ENCODE results near the gene KLHL26.

The KLHL26 gene

GRCh38 chr19:18601875-18602274, 35.0 kb upstream of the KLHL26 start:
- DNase-seq (ENCODE audit: low read depth in 1 of 2, low spot score in 1 of 2): no peak

- no peak for DNase-seq (ENCODE audit: low read depth in 1 of 2, low spot score in 1 of 2)
These were observed 33.4 kb upstream of the KLHL26 start for GRCh38 chr19:18603255-18603957.

- DNase-seq (ENCODE audit: low read depth in 1 of 2, low spot score in 1 of 2): no peak
These were observed 32.6 kb upstream of the KLHL26 start for GRCh38 chr19:18603958-18604819.

- DNase-seq (ENCODE audit: low read depth in 1 of 2, low spot score in 1 of 2): no peak
These were observed 32.0 kb upstream of the KLHL26 start for GRCh38 chr19:18604820-18605159.

GRCh38 chr19:18605196-18605545, 31.7 kb upstream of the KLHL26 start:
- DNase-seq (ENCODE audit: low read depth in 1 of 2, low spot score in 1 of 2): no peak

- DNase-seq (ENCODE audit: low read depth in 1 of 2, low spot score in 1 of 2): no peak
These were observed 31.1 kb upstream of the KLHL26 start for GRCh38 chr19:18605546-18606280.

GRCh38 chr19:18606281-18607225, 30.3 kb upstream of the KLHL26 start, which contains the start of gene CRLF1:
CRLF1 (minus strand) TSS chr19:18606799; CDS start chr19:18606656, 143 bp downstream.
- DNase-seq (ENCODE audit: low read depth in 1 of 2, low spot score in 1 of 2): no peak

- no peak for DNase-seq (ENCODE audit: low read depth in 1 of 2, low spot score in 1 of 2)
These were observed 29.4 kb upstream of the KLHL26 start for GRCh38 chr19:18607226-18608101.

- no peak for DNase-seq (ENCODE audit: low read depth in 1 of 2, low spot score in 1 of 2)
These were observed 28.6 kb upstream of the KLHL26 start for GRCh38 chr19:18608102-18608804.

GRCh38 chr19:18608805-18609716, 27.8 kb upstream of the KLHL26 start:
- DNase-seq (ENCODE audit: low read depth in 1 of 2, low spot score in 1 of 2): no peak

- DNase-seq (ENCODE audit: low read depth in 1 of 2, low spot score in 1 of 2): no peak
These were observed 27.1 kb upstream of the KLHL26 start for GRCh38 chr19:18609717-18610051.

GRCh38 chr19:18610245-18610555, 26.6 kb upstream of the KLHL26 start:
- DNase-seq (ENCODE audit: low read depth in 1 of 2, low spot score in 1 of 2): no peak

GRCh38 chr19:18610556-18611326, 26.1 kb upstream of the KLHL26 start:
- no peak for DNase-seq (ENCODE audit: low read depth in 1 of 2, low spot score in 1 of 2)

GRCh38 chr19:18611327-18612050, 25.3 kb upstream of the KLHL26 start:
- no peak for DNase-seq (ENCODE audit: low read depth in 1 of 2, low spot score in 1 of 2)

- DNase-seq (ENCODE audit: low read depth in 1 of 2, low spot score in 1 of 2): no peak
These were observed 24.6 kb upstream of the KLHL26 start for GRCh38 chr19:18612051-18612771.
